Vagina (tissue), 2 donors: ENCODE data around the gene BRINP1.

ENCODE experiments used
- POLR2A ChIP-seq, 2 donors: fragments of 450-650 bp; IDR thresholded peaks; one replicate each; pipeline ENCODE4 v1.6.1; 2017; ENCODE audit warnings: antibody characterized with exemption in 2 of 2, mild to moderate bottlenecking in 2 of 2, moderate library complexity in 2 of 2
- POLR2AphosphoS5 ChIP-seq, 2 donors: sonication (generic); formaldehyde crosslinking; IDR thresholded peaks; one replicate each; pipeline ENCODE4 v1.9.0; 2017; ENCODE audit warnings: antibody characterized with exemption in 2 of 2, mild to moderate bottlenecking in 2 of 2, low read depth in 1 of 2; ENCODE audit not compliant: insufficient read depth in 1 of 2
- TF ChIP-seq, protein P1 (sequence below), 3 experiments: fragments of 450-650 bp in 2 of 3; fragments of 200-600 bp in 1 of 3; sonication (generic) in 1 of 3; IDR thresholded peaks; one replicate each; pipeline ENCODE4 v1.5.1; 2017 to 2019; ENCODE audit warnings: antibody characterized with exemption in 3 of 3, mild to moderate bottlenecking in 2 of 3, moderate library complexity in 2 of 3

GRCh38 chr9:119289740-119290433 is 79.3 kb downstream of the BRINP1 start:
- TF ChIP-seq POLR2AphosphoS5 (IDR thresholded peaks at IDR 0.05; ENCODE audit: insufficient read depth in 1 of 2, low read depth in 1 of 2) = no peak
- TF ChIP-seq, protein P1, sequence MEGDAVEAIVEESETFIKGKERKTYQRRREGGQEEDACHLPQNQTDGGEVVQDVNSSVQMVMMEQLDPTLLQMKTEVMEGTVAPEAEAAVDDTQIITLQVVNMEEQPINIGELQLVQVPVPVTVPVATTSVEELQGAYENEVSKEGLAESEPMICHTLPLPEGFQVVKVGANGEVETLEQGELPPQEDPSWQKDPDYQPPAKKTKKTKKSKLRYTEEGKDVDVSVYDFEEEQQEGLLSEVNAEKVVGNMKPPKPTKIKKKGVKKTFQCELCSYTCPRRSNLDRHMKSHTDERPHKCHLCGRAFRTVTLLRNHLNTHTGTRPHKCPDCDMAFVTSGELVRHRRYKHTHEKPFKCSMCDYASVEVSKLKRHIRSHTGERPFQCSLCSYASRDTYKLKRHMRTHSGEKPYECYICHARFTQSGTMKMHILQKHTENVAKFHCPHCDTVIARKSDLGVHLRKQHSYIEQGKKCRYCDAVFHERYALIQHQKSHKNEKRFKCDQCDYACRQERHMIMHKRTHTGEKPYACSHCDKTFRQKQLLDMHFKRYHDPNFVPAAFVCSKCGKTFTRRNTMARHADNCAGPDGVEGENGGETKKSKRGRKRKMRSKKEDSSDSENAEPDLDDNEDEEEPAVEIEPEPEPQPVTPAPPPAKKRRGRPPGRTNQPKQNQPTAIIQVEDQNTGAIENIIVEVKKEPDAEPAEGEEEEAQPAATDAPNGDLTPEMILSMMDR (IDR thresholded peaks at IDR 0.05) = peak; percentile 46 to 65 (median 55)
- no peak for TF ChIP-seq POLR2A (IDR thresholded peaks at IDR 0.05)
